Fibroblast of lung (primary cell): Measurements from ENCODE around the gene DNASE1.

ENCODE experiments used
- EZH2 ChIP-seq: IDR thresholded peaks from 2 replicates; pipeline ENCODE4 v1.5.1; 2012; ENCODE audit warnings: low read length, control low read depth, mild to moderate bottlenecking; ENCODE audit errors: missing control alignments
- TF ChIP-seq, protein P1 (sequence below), 2 donors: IDR thresholded peaks in 1 of 2; conservative IDR thresholded peaks in 1 of 2; 1 replicate in 1 of 2; 2 replicates in 1 of 2; pipeline ENCODE4 v1.5.1; 2011 to 2012; ENCODE audit warnings: low read length in 2 of 2, control low read depth in 1 of 2, inconsistent platforms in 1 of 2, low read depth in 1 of 2, mild to moderate bottlenecking in 1 of 2

DNA sequence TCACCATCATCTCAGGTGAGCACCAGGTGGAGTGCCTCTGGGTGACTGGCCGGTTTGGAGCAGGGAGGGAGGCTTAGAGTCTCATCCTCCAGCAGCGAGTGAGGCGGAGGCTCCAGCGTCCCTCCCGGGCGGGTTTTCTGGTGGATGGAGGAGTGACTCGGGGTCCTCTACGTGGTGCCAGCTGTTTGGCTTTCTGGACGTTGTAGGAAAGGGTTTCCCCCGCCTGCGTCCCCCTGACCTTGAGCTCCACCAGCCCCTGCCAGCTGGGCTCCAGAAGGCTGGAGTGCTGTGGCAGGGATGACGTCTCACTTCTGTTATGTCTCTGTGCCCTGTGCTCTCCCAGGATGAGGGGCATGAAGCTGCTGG is 522 bp downstream of the DNASE1 start:
- TF ChIP-seq, protein P1, sequence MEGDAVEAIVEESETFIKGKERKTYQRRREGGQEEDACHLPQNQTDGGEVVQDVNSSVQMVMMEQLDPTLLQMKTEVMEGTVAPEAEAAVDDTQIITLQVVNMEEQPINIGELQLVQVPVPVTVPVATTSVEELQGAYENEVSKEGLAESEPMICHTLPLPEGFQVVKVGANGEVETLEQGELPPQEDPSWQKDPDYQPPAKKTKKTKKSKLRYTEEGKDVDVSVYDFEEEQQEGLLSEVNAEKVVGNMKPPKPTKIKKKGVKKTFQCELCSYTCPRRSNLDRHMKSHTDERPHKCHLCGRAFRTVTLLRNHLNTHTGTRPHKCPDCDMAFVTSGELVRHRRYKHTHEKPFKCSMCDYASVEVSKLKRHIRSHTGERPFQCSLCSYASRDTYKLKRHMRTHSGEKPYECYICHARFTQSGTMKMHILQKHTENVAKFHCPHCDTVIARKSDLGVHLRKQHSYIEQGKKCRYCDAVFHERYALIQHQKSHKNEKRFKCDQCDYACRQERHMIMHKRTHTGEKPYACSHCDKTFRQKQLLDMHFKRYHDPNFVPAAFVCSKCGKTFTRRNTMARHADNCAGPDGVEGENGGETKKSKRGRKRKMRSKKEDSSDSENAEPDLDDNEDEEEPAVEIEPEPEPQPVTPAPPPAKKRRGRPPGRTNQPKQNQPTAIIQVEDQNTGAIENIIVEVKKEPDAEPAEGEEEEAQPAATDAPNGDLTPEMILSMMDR (conservative IDR thresholded peaks at IDR 0.05 in 1 of 2, IDR thresholded peaks at IDR 0.05 in 1 of 2; ENCODE audit: low read depth in 1 of 2, low read length in 2 of 2): no peak
- no peak for TF ChIP-seq EZH2
